Activated T-helper 1 cell treated with anti-CD3 and anti-CD28 coated beads, Interleukin-12 subunit alpha, Interleukin-12 subunit beta, Interleukin-2, Interleukin-4 antibody, amounts not matched to agents 30 ng/mL and 10 ng/mL and 1 ng/mL, durations not matched to agents 14 hours and 24 hours and 36 hours (primary cell): ENCODE data around the gene AR. TPM values are rescaled to one million over a fixed set of nuclear protein-coding genes. Genes with fewer than 3 reads are reported as not detected.

Source experiments
- DNase-seq: peaks from one replicate; pipeline ENCODE4 v3.0.0; 2021; ENCODE audit warnings: low spot score
- H3K27ac Mint-ChIP-seq: one replicate; pipeline ENCODE4 v1.8.0; 2021; ENCODE audit warnings: mild to moderate bottlenecking, mixed read lengths
- H3K27me3 Mint-ChIP-seq: one replicate; pipeline ENCODE4 v1.8.0; 2022; ENCODE audit warnings: mild to moderate bottlenecking, moderate library complexity, mixed read lengths; ENCODE audit not compliant: insufficient read depth
- H3K36me3 Mint-ChIP-seq: one replicate; pipeline ENCODE4 v1.8.0; 2021; ENCODE audit warnings: low read depth, mixed read lengths
- H3K4me1 Mint-ChIP-seq: one replicate; pipeline ENCODE4 v1.8.0; 2021; ENCODE audit warnings: low read depth, mixed read lengths
- H3K4me3 Mint-ChIP-seq: one replicate; pipeline ENCODE4 v1.8.0; 2021; ENCODE audit warnings: mild to moderate bottlenecking, moderate library complexity, mixed read lengths
- H3K9me3 Mint-ChIP-seq: one replicate; pipeline ENCODE4 v1.8.0; 2021; ENCODE audit warnings: mixed read lengths
- intact Hi-C: fragments of 100-400 bp; cut with micrococcal nuclease; formaldehyde crosslinking; loops from one replicate; pipeline ENCODE4 v1.15.1; 2024
- total RNA-seq: library from RNA; stranded (reverse); gene quantifications from 2 replicates; pipeline ENCODE4 v1.2.3, GENCODE V29; 2022

Gene AR
- total RNA-seq, 1 donor from 2014 or later, result not detected

GRCh38 chrX:67692246-67692645 lies 148.4 kb downstream of the AR start:
- H3K27me3 Mint-ChIP-seq, result no peaks in the 10 kb centered on the region
- no peak for DNase-seq
- H3K4me1 Mint-ChIP-seq, result no peaks in the 10 kb centered on the region
- H3K9me3 Mint-ChIP-seq, result peaks cover 4% of the 10 kb centered on the region
- H3K27ac Mint-ChIP-seq, result no peak overlapping the region
- no peaks in the 10 kb centered on the region for H3K36me3 Mint-ChIP-seq
- intact Hi-C loops, result no loop called here
- H3K4me3 Mint-ChIP-seq, result no peak overlapping the region

- Mint-ChIP-seq H3K4me1 (no peaks in the 10 kb centered on the region), H3K27ac (no peak overlapping the region), H3K36me3 (no peaks in the 10 kb centered on the region), H3K27me3 (no peaks in the 10 kb centered on the region), H3K9me3 (peaks cover 4% of the 10 kb centered on the region), H3K4me3 (no peak overlapping the region)
- intact Hi-C loops, result no loop called here
- no peak for DNase-seq
These were observed 150.1 kb downstream of the AR start for GRCh38 chrX:67693928-67694327.

DNA sequence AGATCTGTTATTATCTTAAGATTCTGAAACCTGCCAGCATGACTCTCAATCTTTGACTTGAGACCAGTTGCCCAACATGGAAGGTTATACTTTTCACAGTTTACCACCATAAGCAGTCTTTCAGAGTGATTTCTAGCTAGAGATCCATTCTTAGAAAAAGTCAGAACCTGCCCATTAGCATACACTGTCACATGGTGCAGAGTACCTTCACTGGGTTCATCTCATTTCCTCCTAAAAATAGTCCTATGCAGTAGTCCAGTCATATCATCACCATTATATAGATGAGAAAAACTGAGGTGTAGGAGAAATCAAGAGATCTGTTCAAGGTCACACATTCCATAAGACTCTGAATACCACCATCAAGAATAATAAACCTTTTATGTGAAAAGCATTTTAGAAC lies 153.6 kb downstream of the AR start:
- Mint-ChIP-seq H3K27ac (no peak overlapping the region), H3K36me3 (no peaks in the 10 kb centered on the region), H3K9me3 (no peaks in the 10 kb centered on the region), H3K27me3 (no peaks in the 10 kb centered on the region), H3K4me1 (no peaks in the 10 kb centered on the region), H3K4me3 (no peak overlapping the region)
- intact Hi-C loops, result no loop called here
- DNase-seq, result no peak

DNA sequence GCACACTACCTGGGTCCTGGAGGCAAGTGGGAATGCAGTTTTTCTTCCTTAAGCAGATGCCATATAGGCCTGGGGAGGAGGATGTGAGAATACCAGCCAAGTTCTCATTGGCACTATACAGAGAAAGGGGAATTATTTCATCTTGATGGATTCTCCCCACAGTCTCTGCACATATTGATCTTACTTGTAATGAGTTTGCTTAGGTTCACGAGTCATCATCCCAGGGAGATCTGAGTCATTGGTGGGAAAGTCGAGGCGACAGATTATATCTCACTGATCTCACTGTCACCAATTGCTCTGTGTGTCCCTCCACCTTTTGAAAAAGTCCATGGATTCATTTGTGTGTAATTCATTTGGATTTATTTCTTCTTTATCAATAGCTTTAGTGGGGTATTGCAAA lies 156.8 kb downstream of the AR start:
- Mint-ChIP-seq H3K27ac (no peak overlapping the region), H3K27me3 (no peaks in the 10 kb centered on the region), H3K9me3 (no peaks in the 10 kb centered on the region), H3K36me3 (no peaks in the 10 kb centered on the region), H3K4me3 (no peak overlapping the region), H3K4me1 (no peaks in the 10 kb centered on the region)
- intact Hi-C loops, result no loop called here
- DNase-seq, result no peak

GRCh38 chrX:67714004-67714403 lies 170.2 kb downstream of the AR start:
- Mint-ChIP-seq H3K36me3 (no peaks in the 10 kb centered on the region), H3K27ac (no peak overlapping the region), H3K4me1 (no peaks in the 10 kb centered on the region), H3K9me3 (no peaks in the 10 kb centered on the region), H3K27me3 (no peaks in the 10 kb centered on the region), H3K4me3 (no peak overlapping the region)
- no peak for DNase-seq
- intact Hi-C loops, result no loop called here

GRCh38 chrX:67717571-67717970 lies 173.8 kb downstream of the AR start:
- no peaks in the 10 kb centered on the region for H3K36me3 Mint-ChIP-seq
- intact Hi-C loops, result no loop called here
- H3K27me3 Mint-ChIP-seq, result no peaks in the 10 kb centered on the region
- no peak for DNase-seq
- no peak overlapping the region for H3K4me3 Mint-ChIP-seq
- no peaks in the 10 kb centered on the region for H3K4me1 Mint-ChIP-seq
- H3K27ac Mint-ChIP-seq, result no peak overlapping the region
- H3K9me3 Mint-ChIP-seq, result no peaks in the 10 kb centered on the region

DNA sequence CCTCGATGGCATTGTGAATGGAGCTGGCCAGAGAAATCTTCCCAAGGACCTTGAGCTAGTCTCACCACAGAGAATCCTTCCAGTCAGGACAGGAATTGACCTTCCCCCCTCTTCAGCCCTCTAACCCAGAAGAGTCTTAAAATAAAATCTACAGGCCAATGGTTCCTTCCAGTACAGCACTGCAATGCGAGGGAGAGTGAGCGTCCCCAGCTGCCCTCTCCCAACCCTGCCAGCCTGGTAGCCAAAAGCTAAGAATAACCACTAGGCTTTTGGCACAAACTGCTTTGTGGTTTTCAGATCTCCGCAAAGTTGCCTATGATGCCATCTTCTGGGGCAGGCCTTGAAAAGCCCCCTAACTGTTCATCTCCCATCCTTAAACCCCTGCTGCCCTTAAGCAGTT lies 175.1 kb downstream of the AR start:
- no peaks in the 10 kb centered on the region for H3K27me3 Mint-ChIP-seq
- intact Hi-C loops, result no loop called here
- no peak overlapping the region for H3K4me3 Mint-ChIP-seq
- H3K9me3 Mint-ChIP-seq, result no peaks in the 10 kb centered on the region
- no peaks in the 10 kb centered on the region for H3K36me3 Mint-ChIP-seq
- H3K4me1 Mint-ChIP-seq, result no peaks in the 10 kb centered on the region
- H3K27ac Mint-ChIP-seq, result no peak overlapping the region
- no peak for DNase-seq

GRCh38 chrX:67720344-67720743 lies 176.5 kb downstream of the AR start:
- Mint-ChIP-seq H3K27me3 (no peaks in the 10 kb centered on the region), H3K9me3 (no peaks in the 10 kb centered on the region), H3K4me1 (no peaks in the 10 kb centered on the region), H3K4me3 (no peak overlapping the region), H3K27ac (no peak overlapping the region), H3K36me3 (no peaks in the 10 kb centered on the region)
- DNase-seq, result no peak
- intact Hi-C loops, result no loop called here

DNA sequence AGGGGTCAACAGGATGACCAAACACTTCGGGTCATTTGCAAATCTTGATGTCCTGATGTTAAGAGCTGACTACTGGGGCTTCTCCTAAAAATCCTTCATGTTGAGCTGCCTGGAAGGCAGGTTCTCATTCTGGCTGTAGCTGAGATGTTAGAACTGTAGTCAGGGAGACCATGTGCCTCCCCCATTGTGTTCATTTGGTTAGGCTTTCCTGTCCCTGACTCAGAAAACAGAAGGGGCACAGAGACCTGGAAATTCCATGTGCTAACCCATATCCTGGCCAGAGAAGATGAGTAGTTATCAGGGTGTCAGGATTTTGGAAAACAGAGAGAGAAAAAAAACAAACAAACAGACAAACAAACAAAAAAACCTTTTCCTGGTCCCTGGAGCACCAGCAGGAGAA lies 177.5 kb downstream of the AR start:
- intact Hi-C loops, result no loop called here
- Mint-ChIP-seq H3K4me1 (no peaks in the 10 kb centered on the region), H3K9me3 (no peaks in the 10 kb centered on the region), H3K36me3 (no peaks in the 10 kb centered on the region), H3K4me3 (no peak overlapping the region), H3K27ac (no peak overlapping the region), H3K27me3 (no peaks in the 10 kb centered on the region)
- no peak for DNase-seq

GRCh38 chrX:67723580-67724351 lies 179.9 kb downstream of the AR start:
- H3K27me3 Mint-ChIP-seq, result no peaks in the 10 kb centered on the region
- no peaks in the 10 kb centered on the region for H3K4me1 Mint-ChIP-seq
- H3K9me3 Mint-ChIP-seq, result no peaks in the 10 kb centered on the region
- no peak overlapping the region for H3K4me3 Mint-ChIP-seq
- DNase-seq, result no peak
- intact Hi-C loops, result no loop called here
- no peaks in the 10 kb centered on the region for H3K36me3 Mint-ChIP-seq
- no peak overlapping the region for H3K27ac Mint-ChIP-seq

DNA sequence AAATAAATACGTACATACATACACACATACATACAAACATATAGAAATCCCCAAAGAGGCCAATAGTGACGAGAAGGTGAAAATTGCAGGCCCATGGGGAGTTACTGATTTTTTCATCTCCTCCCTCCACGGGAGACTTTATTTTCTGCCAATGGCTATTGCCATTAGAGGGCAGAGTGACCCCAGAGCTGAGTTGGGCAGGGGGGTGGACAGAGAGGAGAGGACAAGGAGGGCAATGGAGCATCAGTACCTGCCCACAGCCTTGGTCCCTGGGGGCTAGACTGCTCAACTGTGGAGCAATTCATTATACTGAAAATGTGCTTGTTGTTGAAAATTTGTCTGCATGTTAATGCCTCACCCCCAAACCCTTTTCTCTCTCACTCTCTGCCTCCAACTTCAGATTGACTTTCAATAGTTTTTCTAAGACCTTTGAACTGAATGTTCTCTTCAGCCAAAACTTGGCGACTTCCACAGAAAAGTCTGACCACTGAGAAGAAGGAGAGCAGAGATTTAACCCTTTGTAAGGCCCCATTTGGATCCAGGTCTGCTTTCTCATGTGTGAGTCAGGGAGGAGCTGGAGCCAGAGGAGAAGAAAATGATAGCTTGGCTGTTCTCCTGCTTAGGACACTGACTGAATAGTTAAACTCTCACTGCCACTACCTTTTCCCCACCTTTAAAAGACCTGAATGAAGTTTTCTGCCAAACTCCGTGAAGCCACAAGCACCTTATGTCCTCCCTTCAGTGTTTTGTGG lies 180.7 kb downstream of the AR start:
- Mint-ChIP-seq H3K36me3 (no peaks in the 10 kb centered on the region), H3K27ac (no peak overlapping the region), H3K9me3 (no peaks in the 10 kb centered on the region), H3K27me3 (no peaks in the 10 kb centered on the region), H3K4me1 (no peaks in the 10 kb centered on the region), H3K4me3 (no peak overlapping the region)
- intact Hi-C loops, result no loop called here
- DNase-seq, result no peak

DNA sequence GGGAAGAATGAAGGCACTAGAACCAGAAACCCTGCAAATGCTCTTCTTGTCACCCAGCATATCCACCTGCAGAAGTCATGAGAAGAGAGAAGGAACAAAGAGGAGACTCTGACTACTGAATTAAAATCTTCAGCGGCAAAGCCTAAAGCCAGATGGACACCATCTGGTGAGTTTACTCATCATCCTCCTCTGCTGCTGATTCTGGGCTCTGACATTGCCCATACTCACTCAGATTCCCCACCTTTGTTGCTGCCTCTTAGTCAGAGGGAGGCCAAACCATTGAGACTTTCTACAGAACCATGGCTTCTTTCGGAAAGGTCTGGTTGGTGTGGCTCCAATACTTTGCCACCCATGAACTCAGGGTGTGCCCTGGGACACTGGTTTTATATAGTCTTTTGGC lies 181.7 kb downstream of the AR start:
- Mint-ChIP-seq H3K4me1 (no peaks in the 10 kb centered on the region), H3K27me3 (no peaks in the 10 kb centered on the region), H3K27ac (no peak overlapping the region), H3K4me3 (no peak overlapping the region), H3K36me3 (no peaks in the 10 kb centered on the region), H3K9me3 (no peaks in the 10 kb centered on the region)
- DNase-seq, result no peak
- intact Hi-C loops, result no loop called here

DNA sequence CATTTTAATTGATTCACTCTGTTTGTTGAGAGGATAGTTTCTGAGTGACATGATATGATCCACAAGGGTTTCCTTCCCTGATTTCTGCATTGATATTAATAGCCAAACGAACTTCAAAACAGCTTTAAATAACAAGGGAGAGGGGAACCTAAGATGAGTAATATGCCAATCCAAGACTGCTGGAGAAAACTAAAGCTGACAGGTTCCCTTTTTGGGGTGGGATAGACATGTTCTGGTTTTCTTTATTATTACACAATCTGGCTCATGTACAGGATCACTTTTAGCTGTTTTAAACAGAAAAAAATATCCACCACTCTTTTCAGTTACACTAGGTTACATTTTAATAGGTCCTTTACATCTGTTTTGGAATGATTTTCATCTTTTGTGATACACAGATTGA lies 182.2 kb downstream of the AR start:
- Mint-ChIP-seq H3K9me3 (no peaks in the 10 kb centered on the region), H3K4me3 (no peak overlapping the region), H3K36me3 (no peaks in the 10 kb centered on the region), H3K27me3 (no peaks in the 10 kb centered on the region), H3K4me1 (no peaks in the 10 kb centered on the region), H3K27ac (no peak overlapping the region)
- no peak for DNase-seq
- intact Hi-C loops, result no loop called here
